IMR-90 (cell line): ENCODE measurements around the gene FGD5. TPM values are rescaled to one million over a fixed set of nuclear protein-coding genes. Genes with fewer than 3 reads are reported as not detected.
"Not testable (repeated sequence)": the region's sequence is repeated elsewhere in the genome, so short reads cannot be mapped to it uniquely, and the experiment has no call there.

ENCODE experiments used
- ATAC-seq: fragments of 200-7000 bp; cut with Tn5 transposase; 2 replicates; pipeline ENCODE4 v1.9.1; 2020; ENCODE audit warnings: low read depth, mild to moderate bottlenecking, moderate library complexity
- BruUV-seq: library from RNA; stranded (reverse); fragments of 400-500 nt; replicated peaks from 2 replicates; lab custom pipeline; 2021; lab: Mats Ljungman, UMichigan
- CTCF ChIA-PET: fragments of 300-600 bp; formaldehyde crosslinking; extraction: SDS; loops from one replicate; lab custom pipeline; 2021; ENCODE audit warnings: antibody characterized with exemption; lab: Yijun Ruan, JAX
- POLR2A ChIA-PET: fragments of 300-600 bp; sonication (Branson Sonifier 250); formaldehyde crosslinking; loops from one replicate; lab custom pipeline; 2022; ENCODE audit warnings: antibody characterized with exemption; ENCODE audit not compliant: unreplicated experiment; lab: Charles Lee
- DNase-seq: peaks from one replicate; pipeline ENCODE4 v3.0.0; 2013
- H2AFZ ChIP-seq: replicated peaks from 2 replicates; pipeline ENCODE3; 2013; ENCODE audit warnings: low read length, mild to moderate bottlenecking; ENCODE audit not compliant: poor library complexity
- H2AK5ac ChIP-seq: 2 replicates; pipeline ENCODE4 v1.6.1; 2013; ENCODE audit warnings: low read depth, low read length, inconsistent platforms
- H2AK9ac ChIP-seq: replicated peaks from 2 replicates; pipeline ENCODE3; 2013; ENCODE audit warnings: mild to moderate bottlenecking, low read depth, low read length, moderate library complexity; ENCODE audit not compliant: poor library complexity
- H2BK120ac ChIP-seq: 2 replicates; pipeline ENCODE4 v1.6.1; 2013; ENCODE audit warnings: low read depth, low read length, inconsistent platforms
- H2BK15ac ChIP-seq: 3 replicates; pipeline ENCODE4 v1.6.1; 2013; ENCODE audit warnings: low read depth, low read length, inconsistent platforms
- H2BK20ac ChIP-seq: 2 replicates; pipeline ENCODE4 v1.6.1; 2013; ENCODE audit warnings: low read depth, mild to moderate bottlenecking, inconsistent platforms, low read length, moderate library complexity
- H2BK5ac ChIP-seq: 2 replicates; pipeline ENCODE4 v1.6.1; 2013; ENCODE audit warnings: mild to moderate bottlenecking, low read depth, low read length, inconsistent platforms; ENCODE audit not compliant: poor library complexity, severe bottlenecking
- H3K14ac ChIP-seq: replicated peaks from 2 replicates; pipeline ENCODE4 v1.6.1; 2013; ENCODE audit warnings: low read depth, low read length, inconsistent platforms
- H3K18ac ChIP-seq: 2 replicates; pipeline ENCODE4 v1.6.1; 2013; ENCODE audit warnings: low read depth, low read length, control low read depth
- H3K23ac ChIP-seq: 2 replicates; pipeline ENCODE4 v1.6.1; 2013; ENCODE audit warnings: low read depth, low read length, inconsistent platforms
- H3K27ac ChIP-seq: 2 replicates; pipeline ENCODE4 v1.5.1; 2013; ENCODE audit warnings: mild to moderate bottlenecking, control low read depth, low read length; ENCODE audit not compliant: insufficient read depth
- H3K27me3 ChIP-seq: 2 replicates; pipeline ENCODE4 v1.6.1; 2013; ENCODE audit warnings: low read length; ENCODE audit not compliant: control insufficient read depth, insufficient read depth
- H3K36me3 ChIP-seq: 2 replicates; pipeline ENCODE4 v1.6.1; 2013; ENCODE audit warnings: low read length, mixed read lengths; ENCODE audit not compliant: control insufficient read depth, insufficient read depth
- H3K4ac ChIP-seq: 2 replicates; pipeline ENCODE4 v1.6.1; 2013; ENCODE audit warnings: low read depth, low read length, inconsistent platforms
- H3K4me1 ChIP-seq: 2 replicates; pipeline ENCODE4 v1.6.1; 2013; ENCODE audit warnings: low read length, mixed read lengths; ENCODE audit not compliant: control insufficient read depth, insufficient read depth
- H3K4me2 ChIP-seq: 2 replicates; pipeline ENCODE4 v1.6.1; 2013; ENCODE audit warnings: low read depth, mild to moderate bottlenecking, control low read depth, low read length, moderate library complexity
- H3K4me3 ChIP-seq: 2 replicates; pipeline ENCODE4 v1.5.1; 2013; ENCODE audit warnings: low read depth, mild to moderate bottlenecking, control low read depth, low read length, moderate library complexity; ENCODE audit not compliant: insufficient read depth
- H3K56ac ChIP-seq: 2 replicates; pipeline ENCODE4 v1.6.1; 2013; ENCODE audit warnings: low read length, inconsistent platforms; ENCODE audit not compliant: insufficient read depth; ENCODE audit errors: extremely low read depth
- H3K79me1 ChIP-seq, 2 experiments: 2 replicates each; pipeline ENCODE4 v1.6.1; 2013; ENCODE audit warnings: low read length in 2 of 2, inconsistent platforms in 1 of 2, low read depth in 1 of 2
- H3K9ac ChIP-seq: 2 replicates; pipeline ENCODE4 v1.6.1; 2013; ENCODE audit warnings: low read depth, low read length, control low read depth
- H3K9me1 ChIP-seq: 2 replicates; pipeline ENCODE4 v1.6.1; 2013; ENCODE audit warnings: low read length, inconsistent platforms; ENCODE audit not compliant: insufficient read depth
- H3K9me3 ChIP-seq: 2 replicates; pipeline ENCODE4 v1.6.1; 2013; ENCODE audit warnings: low read length; ENCODE audit not compliant: control insufficient read depth, insufficient read depth
- H4K20me1 ChIP-seq: 2 replicates; pipeline ENCODE4 v1.6.1; 2013; ENCODE audit warnings: low read length, inconsistent platforms; ENCODE audit not compliant: insufficient read depth
- H4K5ac ChIP-seq: 2 replicates; pipeline ENCODE4 v1.6.1; 2013; ENCODE audit warnings: mild to moderate bottlenecking, low read depth, low read length, control low read depth
- H4K8ac ChIP-seq, 2 experiments: 2 replicates each; pipeline ENCODE4 v1.6.1; 2013; ENCODE audit warnings: low read depth in 2 of 2, low read length in 2 of 2, control low read depth in 1 of 2, inconsistent platforms in 1 of 2
- H4K91ac ChIP-seq: 2 replicates; pipeline ENCODE4 v1.6.1; 2013; ENCODE audit warnings: low read depth, low read length, inconsistent platforms; ENCODE audit not compliant: insufficient read depth
- WGBS, 2 experiments: methylation state at CpG; one replicate each; pipeline versions ENCODE4 v1.1.5 to v1.1.7; 2013; ENCODE audit warnings: missing lambda C conversion rate in 2 of 2; ENCODE audit not compliant: insufficient read length in 1 of 2; ENCODE audit errors: extremely low coverage in 2 of 2; 5-methylcytosine and 5-hydroxymethylcytosine counted together
- dilution Hi-C: fragments of 300-500 bp; cut with HindIII; formaldehyde crosslinking; loops from one replicate; pipeline ENCODE4 v1.14.3; 2018; ENCODE audit warnings: low sequenced_read_pairs; ENCODE audit not compliant: unreplicated experiment
- in situ Hi-C: fragments of 300-500 bp; cut with MboI; formaldehyde crosslinking; loops from 3 replicates; pipeline ENCODE4 v1.14.3; 2019; ENCODE audit warnings: low sequenced_read_pairs, inconsistent platforms, mixed read lengths
- intact Hi-C: fragments of 100-400 bp; cut with micrococcal nuclease; formaldehyde crosslinking; loops from 2 replicates; pipeline ENCODE4 v1.10.0; 2022
- polyA plus RNA-seq, 3 experiments: library from polyadenylated mRNA; depleted of rRNA; stranded (reverse); fragments of >200 nt; gene quantifications; 2 replicates each; pipeline ENCODE4 v1.2.3, GENCODE V29; 2012; ENCODE audit warnings: low replicate concordance in 1 of 3
- total RNA-seq: library from RNA; depleted of rRNA; stranded (reverse); fragments of >200 nt; gene quantifications from 2 replicates; pipeline ENCODE4 v1.2.3, GENCODE V29; 2012

The FGD5 gene
- total and polyA plus RNA-seq, 2 of the 4 experiments (the other 2 are of a cell fraction): not detected

DNA sequence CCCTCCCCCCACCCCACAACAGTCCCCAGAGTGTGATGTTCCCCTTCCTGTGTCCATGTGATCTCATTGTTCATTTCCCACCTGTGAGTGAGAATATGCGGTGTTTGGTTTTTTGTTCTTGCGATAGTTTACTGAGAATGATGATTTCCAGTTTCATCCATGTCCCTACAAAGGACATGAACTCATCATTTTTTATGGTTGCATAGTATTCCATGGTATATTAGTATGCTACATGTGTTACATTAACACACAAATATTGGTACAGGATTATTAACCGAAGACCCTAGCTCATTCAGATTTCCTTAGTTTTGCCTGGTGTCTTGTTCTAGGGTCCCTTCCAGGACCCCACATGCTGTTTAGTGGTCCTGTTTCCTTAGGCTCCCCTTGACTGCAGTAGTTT is 84.7 kb downstream of the FGD5 start:
- ATAC-seq, H3K9ac ChIP-seq, H2AK9ac ChIP-seq, H4K20me1 ChIP-seq, dilution Hi-C loops, H3K9me3 ChIP-seq, H3K9me1 ChIP-seq, H3K56ac ChIP-seq, H4K91ac ChIP-seq, H2BK120ac ChIP-seq, CTCF ChIA-PET, intact Hi-C loops, in situ Hi-C loops, H2BK20ac ChIP-seq, H4K8ac ChIP-seq, H2BK15ac ChIP-seq, DNase-seq, H3K79me1 ChIP-seq, H3K14ac ChIP-seq, H3K27me3 ChIP-seq, H3K27ac ChIP-seq, H4K5ac ChIP-seq, H3K4ac ChIP-seq, H3K18ac ChIP-seq, POLR2A ChIA-PET, H3K23ac ChIP-seq, H3K4me1 ChIP-seq, H3K4me2 ChIP-seq, H3K36me3 ChIP-seq, H2BK5ac ChIP-seq, H2AK5ac ChIP-seq, H3K4me3 ChIP-seq, H2AFZ ChIP-seq, BruUV-seq: not testable (repeated sequence)
- WGBS, 2 experiments: no CpG with 5 or more reads among the region's 3 CpGs
